ENCODE results near the gene PRR23E.

PRR23E gene

DNA sequence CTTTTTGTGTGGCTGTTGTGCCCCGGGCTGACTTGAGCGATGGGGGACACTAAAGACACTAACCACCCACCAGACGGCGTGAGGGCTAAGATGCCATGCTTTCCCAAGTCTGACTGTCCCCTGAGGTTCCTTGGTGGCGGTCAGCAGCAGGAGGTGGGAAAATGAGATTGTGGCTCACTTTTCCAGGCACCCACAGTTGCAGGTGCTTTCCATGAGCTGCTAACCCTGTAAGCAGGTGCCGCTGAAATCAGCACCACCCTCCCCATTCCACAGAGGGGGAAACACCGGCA lies 17.7 kb downstream of the PRR23E start:
- no peak for DNase-seq

DNA sequence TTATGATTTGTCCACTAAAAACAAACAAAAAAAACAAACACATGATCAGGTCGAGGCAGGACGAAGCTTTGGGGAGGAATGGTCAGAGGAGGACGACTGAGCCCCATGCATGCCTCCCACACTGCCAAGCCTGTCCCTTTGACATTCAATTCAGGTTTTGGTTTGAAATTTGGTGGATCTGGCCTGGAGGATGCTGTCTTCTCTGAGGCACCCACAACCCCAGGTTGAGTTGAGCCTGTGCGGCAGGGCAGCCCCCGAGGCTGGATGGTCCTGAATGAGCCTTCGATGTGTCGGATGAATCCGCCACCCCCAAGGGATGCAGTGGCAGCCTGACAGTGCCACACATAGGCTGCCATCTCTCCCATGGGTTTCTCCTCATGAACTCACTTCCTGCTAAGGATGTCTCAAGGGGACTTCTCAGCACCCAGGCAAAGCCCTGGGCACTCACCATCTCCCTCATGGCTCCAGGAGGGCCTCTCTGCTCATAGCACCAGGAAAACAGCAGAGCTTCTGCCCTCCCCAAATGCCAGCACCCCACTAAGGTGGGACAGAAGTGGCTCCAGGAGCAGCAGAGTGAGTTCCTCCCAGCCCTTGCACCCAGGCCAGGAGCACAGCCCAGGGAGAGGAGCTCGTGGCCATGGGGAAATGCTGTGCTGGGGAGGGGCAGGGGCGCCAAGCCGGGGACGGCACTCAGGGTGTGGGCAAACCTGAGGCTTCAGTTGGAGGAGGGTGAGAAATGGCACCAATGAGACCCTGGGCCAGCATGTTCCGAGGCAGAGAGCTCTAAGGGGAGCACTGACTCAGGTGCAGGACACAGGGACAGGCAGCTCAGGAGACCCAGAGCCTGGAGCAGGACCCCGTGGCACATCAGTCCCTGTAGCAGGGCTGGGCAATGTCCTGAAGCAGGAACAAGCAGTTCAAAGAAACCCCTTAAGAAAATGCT lies 18.5 kb downstream of the PRR23E start:
- no peak for DNase-seq

DNA sequence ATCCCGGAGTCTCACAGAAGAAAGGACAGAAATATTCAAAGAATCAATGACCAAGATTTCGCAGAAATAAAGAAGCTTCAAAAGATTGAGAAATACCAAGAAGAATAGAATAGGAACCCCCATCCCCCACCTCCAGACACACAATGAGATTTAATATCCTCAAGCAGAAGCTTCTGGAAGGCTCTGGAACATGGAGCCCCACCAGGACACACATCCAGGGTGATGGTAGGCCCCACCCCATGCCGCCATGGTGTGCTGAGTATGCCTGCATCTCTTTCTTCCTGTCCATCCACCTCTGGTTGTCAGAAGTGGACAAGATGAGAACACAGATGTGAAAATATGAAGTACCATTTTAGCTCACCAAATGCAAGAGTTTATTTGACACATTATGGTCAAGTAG lies 19.3 kb downstream of the PRR23E start:
- no peak for DNase-seq

DNA sequence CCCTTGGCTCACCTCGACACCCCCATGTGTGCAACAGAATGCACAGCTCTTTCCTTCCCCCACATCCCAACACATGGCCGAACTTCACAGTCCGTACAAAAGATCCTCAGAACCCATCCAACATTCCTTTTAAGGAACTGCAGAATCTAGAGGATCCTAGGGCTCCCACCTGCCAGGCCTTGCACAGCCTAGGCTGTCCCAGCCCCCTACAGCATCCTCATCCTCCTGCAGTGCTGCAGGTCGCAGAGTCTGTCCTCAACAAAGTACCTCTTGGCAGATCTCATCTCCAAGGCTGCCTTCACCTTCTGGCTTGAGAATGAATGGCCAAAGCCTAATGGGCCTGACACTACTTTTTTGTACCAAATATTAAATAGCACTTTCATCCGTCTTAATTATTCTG lies 19.8 kb downstream of the PRR23E start:
- no peak for DNase-seq

DNA sequence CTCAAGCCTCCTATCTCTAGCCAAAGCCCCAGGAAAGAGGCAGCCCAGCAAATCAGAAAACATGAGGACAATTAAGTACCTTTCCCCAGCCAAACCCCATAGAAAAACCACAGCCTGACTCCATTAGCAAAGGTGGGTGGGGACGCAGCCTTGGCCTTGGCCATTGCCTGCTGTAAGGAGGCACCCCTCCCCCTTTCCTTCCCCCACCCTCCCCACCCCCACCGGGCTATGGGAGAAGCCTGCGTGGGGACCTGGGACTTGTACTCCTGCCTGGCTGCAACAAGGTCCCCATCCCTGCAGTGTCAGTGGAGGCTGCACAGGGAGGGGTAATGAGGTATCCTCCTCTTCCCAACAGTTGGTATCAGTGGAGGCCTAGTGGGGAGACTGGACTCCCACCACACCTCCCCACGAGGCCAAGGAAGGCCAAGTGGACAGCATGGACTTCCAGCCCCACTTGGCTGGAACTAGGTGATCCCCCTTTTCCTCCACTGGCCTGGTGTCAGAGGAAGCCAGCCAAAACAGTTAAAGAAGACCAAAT lies 20.5 kb downstream of the PRR23E start:
- DNase-seq = no peak

DNA sequence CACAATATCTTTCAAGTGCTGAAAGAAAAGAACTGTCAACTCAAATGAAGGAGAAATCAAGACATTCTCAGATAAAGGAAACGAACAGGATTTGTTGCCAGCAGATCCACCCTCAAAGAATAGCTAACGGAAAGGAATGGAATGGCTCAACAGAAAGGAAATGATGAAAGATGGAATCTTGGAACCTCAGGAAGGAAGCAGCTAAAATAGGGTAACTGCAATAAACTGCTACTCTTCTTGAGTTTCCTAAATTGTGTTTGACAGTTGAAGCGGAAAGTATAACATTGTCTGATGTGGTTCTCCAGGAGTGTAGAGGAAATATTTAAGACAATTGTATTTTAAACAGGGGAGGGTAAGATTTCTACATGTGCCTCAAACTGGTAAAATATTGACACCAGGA lies 22.0 kb downstream of the PRR23E start:
- no peak for DNase-seq

DNA sequence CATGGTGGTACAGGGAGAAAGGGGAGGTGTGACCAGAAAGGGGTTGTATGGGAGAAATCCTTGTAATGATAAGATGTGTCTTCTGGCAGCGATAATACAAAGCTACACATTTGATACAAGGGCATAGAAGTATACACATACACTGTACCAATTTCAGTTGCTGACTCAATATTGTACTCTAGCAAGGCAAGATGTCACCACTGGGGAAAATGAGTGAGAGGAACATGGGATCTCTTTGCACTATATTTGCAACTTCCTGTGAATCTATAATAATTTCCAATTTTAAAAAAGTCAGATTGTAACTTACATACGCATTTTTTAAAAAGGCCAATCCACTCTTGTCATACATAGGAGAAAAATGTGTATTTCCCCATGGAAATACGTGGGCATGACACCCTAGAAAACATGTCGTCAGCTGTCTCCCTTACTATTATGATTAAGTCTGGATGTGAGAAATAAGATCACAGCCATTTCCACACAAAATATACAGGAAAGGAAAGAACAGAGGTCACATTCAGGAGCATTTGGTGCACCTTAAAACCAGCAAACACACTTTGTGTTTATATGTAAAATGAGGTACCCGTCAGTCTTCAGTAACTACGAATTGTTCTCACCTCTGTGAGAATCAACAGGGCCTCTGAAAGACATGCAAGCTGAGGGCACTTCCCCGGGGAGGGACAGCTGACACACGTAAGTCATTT lies 22.9 kb downstream of the PRR23E start:
- DNase-seq = no peak

DNA sequence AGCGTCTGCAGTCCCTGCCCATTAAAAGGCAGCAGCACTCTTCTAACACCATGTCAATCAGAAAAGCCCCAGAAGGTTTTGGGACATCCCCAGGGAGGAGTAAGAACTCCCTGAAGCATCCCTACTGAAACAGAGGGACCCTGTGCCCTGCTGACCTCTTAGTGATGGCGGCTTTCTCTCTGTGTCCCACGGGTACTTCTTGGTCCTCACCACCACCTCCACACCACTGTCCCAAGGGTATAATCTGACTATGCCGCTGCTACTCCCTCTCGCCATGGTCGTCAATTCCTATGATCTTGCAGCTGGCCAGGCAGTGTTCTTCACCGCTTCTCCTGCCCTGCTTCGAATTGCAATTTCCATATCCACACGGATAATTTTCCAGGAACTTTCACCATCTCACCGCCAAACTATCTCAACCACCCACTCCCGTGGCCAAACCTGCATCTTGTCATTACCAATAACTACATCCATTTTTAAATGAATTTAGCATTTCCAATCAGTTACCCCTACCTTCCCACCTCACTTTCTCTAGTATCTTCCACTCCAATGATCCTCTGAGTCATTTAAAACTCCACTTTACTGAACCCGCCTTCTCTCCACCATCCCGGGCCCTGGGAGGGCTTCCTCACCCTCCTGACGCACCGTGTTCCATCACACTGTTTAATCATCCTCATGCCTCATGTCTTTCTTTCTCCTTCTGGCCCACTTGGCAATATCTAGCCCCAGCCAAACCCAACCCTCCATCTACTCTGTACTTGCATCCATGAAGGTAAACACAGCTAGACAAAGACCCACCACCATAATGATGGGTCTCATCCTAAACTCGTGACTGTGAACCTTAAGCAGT lies 23.7 kb downstream of the PRR23E start:
- DNase-seq = no peak

DNA sequence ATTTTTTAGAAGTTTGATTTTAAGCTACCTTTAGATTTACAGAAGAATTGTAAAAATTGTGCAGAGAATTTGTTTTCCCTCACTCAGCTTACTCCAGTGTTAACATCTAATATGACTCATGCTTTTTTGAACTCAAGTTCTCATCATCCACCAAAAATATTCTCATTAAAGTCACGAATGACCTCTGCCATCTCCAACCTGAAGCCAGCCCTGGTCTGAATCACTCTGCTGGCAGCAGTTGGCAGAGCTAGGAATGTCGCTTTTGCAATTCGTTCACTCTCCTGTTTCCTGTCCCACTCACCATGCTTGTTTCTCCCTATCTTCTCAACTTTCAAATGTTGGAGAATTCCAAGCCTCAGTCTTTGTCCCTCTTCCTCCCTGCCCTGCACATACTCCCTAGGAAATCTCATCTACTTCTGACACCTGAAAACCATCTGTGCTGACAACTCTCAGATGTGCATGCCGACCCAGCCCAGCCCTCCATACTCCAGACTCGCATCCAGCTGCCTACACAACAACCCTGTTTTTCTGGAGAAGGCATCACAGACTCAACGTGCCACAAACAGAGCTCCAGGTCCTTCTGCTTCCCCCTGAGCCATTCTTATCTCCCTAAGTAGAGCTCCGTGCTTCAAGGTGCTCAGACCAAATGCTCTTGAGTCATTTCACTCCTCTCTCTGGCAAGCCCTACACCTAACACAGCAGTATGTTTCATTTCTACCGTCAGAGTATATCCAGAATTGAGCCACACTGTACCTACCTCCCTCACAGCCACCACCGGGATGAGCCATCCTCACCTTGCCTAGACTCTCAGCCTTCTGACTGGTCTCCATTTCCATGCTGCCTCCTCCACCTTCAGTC lies 24.9 kb downstream of the PRR23E start:
- DNase-seq = peak; percentile 15

DNA sequence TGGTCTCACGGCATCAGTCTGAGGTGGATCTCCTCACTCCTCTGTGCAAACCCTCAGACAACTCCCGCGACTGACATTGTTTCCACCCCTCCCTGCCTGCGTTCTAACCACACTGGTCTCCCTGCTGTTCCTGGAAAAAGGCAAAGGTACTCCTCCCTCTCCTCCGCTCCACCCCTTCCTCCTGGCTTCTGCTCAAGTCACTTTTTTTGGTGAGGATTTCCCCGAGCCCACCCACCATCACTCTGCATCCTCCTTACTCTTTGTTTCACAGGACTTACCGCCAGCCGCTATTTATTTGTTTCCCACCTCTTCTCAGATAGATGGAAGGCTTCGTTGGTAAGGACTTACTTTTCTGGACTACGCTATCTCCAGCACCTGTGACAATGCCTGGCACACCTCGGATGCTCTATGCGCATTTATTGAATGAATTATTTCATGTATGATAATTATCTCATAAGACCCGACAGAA lies 25.6 kb downstream of the PRR23E start:
- DNase-seq = no peak

DNA sequence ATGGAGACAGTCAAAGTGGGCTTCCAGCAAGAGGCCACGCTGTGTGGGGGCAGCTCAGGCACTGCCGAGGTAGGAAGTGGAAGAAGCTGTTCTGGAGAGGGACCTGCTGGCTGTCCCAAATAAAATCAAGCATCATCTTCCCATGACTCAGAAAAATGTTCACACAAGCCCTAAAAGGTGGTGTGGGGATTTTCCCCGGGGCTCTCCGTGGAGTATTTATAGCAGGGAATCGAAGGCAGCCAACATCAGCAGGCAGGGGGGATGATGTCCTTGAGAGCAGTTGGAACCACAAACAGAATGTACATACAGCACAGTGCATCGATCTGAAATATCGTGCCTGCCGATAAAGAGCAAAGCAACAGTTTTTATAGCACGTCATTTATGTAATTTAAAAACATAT lies 27.6 kb downstream of the PRR23E start:
- DNase-seq = no peak

DNA sequence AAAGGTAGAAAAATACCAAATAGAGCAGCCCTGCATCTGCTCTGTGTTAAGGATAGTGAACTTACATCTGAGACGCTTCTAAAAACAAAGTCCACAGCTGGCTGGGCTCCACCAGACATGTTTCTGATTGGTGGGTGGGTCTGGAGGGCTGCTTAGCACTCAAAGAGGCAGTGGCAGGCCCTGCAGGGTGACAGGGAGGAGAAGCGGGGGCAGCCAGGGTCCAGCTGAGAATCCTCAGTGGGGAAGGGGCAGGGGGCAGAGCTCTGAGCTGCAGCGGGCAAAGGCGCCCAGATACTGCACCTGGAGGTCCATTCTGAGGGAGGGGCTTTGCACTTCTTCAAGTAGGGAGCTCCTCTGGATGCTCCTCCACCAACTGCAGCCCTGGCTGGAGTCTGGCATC lies 28.1 kb downstream of the PRR23E start:
- DNase-seq = no peak

DNA sequence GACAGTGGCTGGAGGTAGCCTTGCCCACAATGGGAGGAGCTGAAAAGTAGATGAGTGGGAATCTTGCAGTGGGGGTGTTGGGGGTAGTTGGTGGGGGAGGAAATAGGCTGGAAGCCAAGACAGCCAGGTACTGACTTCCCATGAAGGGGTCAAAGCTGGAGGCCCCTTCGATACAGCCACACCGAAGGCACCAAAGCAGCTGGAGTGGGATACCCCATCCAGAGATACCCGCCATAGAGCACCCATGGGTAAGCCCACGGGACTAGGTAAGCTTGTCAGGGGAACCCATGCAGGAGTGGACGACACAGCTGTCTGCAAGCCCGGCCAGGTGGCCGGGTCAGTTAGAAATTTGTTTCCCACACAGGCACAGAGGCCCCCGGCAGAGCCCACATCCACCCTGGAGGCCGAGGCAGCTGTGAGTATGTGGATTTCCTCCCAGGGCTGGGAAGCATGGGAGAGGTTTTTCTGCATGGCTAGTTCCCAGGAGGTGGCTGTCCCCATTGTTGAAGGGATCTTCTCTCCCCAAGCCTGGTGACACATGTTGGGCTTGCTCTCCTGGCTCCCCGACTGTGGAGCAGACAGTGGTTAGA lies 28.6 kb downstream of the PRR23E start:
- DNase-seq = no peak

DNA sequence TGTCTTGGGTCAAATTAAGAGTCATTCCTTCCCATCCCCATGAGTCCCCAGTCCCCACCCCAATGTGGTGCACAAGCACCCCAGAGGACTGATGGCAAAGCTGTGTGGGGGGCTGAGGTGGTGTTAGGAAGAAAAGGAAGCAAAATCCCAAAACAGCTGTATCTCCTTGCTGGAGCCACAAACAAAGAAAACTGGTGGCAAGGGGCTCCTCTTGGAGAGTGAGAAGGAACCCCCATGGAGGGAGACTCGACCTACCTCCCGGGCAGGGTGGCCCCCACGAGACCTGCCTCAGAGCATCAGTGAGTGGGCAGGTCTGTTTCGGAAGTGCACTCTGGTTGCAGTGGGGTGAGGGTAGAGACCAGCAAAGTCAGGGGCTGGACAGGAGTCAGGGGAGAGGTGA lies 29.2 kb downstream of the PRR23E start:
- no peak for DNase-seq

DNA sequence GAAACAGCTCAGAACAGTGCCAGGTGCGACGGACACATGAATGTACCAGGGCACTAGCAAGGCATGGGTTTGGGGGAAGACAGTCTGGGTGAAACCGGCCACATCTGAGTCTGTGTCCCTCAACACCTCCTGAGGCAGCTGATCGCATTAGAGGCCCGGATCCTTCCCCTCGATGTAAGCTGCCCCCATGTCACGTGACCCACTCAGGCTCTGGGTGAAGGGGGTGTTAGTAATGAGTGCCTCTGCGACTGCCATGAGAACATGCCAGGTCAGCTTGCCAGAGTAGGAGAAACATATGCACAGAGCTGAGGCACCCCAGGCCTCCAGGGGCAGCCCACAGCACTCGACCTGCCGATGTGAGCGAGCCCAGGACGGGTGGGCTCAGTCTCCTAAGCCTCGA lies 29.7 kb downstream of the PRR23E start:
- no peak for DNase-seq

DNA sequence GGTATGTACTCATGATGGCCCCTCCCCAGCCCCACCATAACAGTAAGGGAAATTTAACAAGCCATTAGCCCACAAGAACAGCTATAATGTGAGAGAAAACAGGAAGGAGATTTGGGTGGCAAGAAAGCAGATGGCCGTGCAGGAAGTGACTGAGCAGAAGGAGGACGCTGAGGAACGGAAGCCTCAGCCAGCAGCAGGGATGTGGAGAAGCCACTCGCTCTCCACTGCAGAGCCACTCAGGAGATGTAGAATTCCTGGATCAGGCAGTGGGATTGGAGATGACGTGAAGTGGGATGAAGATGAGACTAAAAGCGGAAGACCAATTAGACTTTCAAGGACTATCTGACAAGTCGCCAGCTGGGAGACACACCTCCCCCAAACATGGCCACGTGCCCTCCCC lies 31.2 kb downstream of the PRR23E start:
- DNase-seq = no peak

DNA sequence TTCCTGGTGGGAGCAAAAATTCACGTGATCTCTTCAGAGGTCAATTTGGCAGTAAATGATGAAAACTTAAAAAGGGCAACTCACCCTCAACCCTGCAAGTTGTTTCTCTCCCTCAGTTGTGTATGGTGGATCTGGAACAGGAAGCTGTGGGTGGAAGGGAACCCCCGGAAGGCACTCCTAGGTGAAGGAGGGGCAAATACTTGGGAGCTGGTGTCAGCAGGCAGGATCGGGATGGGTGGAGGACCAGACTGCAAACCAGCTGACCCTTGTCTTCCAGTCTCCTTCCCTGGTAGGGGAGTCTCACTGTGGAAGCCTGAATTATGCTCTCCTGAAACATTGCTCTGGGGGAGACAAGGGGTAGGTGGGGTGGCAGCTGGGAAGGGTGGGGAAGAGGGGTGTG lies 33.5 kb downstream of the PRR23E start:
- DNase-seq = no peak

DNA sequence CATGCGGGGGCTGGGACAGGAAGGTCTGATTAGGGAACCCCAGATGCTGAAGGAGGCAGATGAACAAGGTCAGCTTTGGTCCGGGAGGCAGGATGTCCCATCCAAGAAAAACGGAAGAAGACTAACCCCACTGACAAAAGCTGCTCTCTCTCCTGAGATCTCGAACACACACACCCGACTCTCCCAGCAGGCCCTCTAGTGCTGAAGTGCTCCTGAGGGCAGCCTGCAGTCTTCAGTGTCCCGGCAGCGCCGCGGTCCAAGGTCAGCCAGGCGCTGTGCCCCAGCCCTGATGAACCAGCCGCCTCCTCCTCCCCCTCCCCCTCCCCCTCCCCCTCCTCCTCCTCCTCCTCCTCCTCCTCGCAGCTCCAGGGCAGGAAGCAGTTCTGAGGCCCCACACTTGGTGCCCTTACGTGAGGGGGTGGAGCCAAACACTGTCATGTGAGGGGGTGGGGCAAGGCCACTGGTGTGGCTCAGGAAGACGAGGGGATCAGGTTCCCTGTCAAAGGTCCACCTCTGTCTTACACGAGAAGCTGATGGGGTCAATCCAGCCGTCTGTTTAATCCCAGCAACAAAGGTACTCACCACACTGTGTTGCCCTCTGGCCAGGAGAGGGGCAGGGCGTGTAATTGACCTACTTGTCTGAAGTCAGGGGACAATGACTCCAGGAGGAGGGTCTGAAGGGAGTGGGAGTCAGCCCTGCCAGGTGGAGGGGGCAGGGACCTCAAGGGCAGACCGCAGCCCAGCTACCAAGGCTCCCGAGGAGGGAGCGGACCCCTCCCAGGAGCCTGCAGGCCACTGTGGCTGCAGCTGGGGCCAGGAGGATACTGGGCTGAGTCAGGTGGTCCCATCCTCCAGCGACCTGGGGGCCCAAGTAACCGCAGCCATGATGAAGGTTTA lies 34.3 kb downstream of the PRR23E start:
- DNase-seq = no peak

DNA sequence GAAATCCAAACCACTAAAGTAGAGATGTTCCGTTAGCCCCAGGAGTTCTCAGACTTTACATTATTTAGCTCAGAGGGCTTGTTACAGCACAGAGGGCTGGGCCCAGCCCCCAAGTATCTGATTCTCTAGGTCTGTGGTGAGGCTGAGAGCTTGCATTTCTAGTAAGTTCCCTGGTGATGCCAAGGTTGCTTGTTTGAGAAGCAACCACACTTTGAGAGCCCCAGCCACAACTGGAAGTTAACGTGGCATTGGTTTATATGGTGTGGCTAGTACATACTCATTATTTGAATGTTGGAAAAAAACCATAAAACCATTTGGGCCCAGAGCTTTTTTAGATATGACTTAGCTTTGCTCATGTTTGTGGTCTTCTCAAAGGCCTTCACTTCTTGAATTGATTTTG lies 35.9 kb downstream of the PRR23E start:
- peak; percentile 43 for DNase-seq

DNA sequence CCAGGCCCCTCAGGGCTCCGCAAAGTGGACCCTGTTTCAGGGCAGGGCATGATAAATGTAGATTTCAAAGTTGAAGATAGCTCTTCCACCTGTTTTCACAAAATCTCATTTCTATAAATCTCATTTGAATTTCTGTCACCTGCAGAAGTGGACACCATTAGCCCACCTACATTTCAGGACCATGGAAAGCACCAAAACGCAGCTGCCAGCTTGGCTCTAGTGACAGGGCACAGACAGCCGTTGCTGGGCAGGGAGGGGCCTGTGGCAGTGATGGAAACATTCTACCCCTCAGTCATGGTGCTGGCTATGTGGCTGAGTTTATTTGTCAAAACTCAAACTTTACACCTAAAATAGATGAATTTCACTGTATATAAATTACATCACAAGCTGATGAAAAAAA lies 40.4 kb downstream of the PRR23E start:
- no peak for DNase-seq

DNA sequence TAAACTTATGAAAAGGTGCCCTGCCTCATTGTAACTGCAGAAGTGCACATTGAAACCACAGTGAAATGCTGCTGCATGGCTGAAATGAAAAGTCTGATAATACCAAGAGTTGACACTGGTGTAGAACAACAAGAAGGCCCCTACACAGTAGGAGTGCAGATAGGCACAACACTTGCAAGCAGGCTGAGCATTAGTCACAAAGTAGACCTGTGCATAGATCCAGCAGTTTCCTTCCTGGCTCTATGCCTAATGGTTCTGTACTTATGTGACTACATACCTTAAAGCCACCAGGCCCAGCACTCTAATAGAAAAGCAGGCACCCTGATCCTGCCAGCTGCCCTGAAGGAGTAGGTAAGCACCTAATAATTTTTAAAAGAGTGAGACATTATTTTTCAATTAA lies 41.8 kb downstream of the PRR23E start:
- no peak for DNase-seq

All from activated CD4-positive, alpha-beta T cell treated with anti-CD3 and anti-CD28 coated beads, Interleukin-2, Interleukin-6, amounts not matched to agents 100 ng/mL and 50 ng/mL, durations not matched to agents 16 hours and 8 hours (primary cell).